Measurements from ENCODE around the gene GGCX. TPM values are rescaled to one million over a fixed set of nuclear protein-coding genes. Genes with fewer than 3 reads are reported as not detected.

Gene GGCX
- total and polyA plus RNA-seq, 2 donors (not counting 3 experiments of a cell fraction or from before 2014, with no cell fraction given), result 48.0 to 62.7 TPM

GRCh38 chr2:85516653-85517389 is 44.5 kb downstream of the GGCX start:
- intact Hi-C loops (cut with micrococcal nuclease) (no loop called here), dilution Hi-C loops (cut with MboI; ENCODE audit: extremely low pct_ligation_motif_present, low sequenced_read_pairs) (no loop called here)
- peak; percentile 79 for FAIRE-seq
- H2AFZ ChIP-seq (ENCODE audit: low read depth, low read length), result no peak overlapping the region
- H3K9ac ChIP-seq (replicated peaks; ENCODE audit: extremely low read depth, insufficient read depth, low read length), result no peak overlapping the region
- DNase-seq (ENCODE audit: low read depth, low spot score), result peak; percentile 53
- no peak overlapping the region for H3K4me3 ChIP-seq (replicated peaks in 1 of 3; ENCODE audit: insufficient read depth in 1 of 3, low read depth in 1 of 3, low read length in 3 of 3)
- ChIA-PET POLR2A (interaction anchor here (2.2 kb wide), 1 partner anchor 22 kb away, joined by 8 read pairs; the partner anchor contains the start of gene MAT2A), CTCF (interaction anchor here (0.9 kb wide), 1 partner anchor 71 kb away, joined by 3 read pairs; no protein-coding TSS in a partner anchor)
- no peak overlapping the region for H3K4me2 ChIP-seq (ENCODE audit: insufficient read depth, low read length)
- H3K27ac ChIP-seq (ENCODE audit: insufficient read depth, low read depth, low read length), result no peak overlapping the region
- TF ChIP-seq JUN (IDR thresholded peaks at IDR 0.05; ENCODE audit: borderline replicate concordance, insufficient read depth, insufficient read length, low read depth) (no peak), MAX (IDR thresholded peaks at IDR 0.05; ENCODE audit: insufficient read depth, insufficient read length) (no peak), POLR2AphosphoS5 (IDR thresholded peaks at IDR 0.05; ENCODE audit: insufficient read depth, low read depth, low read length) (peak; percentile 38), POLR2A (IDR thresholded peaks at IDR 0.05; ENCODE audit: low read depth, low read length) (no peak), CTCF (IDR thresholded peaks at IDR 0.05; ENCODE audit: extremely low read depth in 1 of 2, insufficient read depth in 1 of 2, low read depth in 1 of 2, low read length in 2 of 2) (no peak), FOS (IDR thresholded peaks at IDR 0.05; ENCODE audit: borderline replicate concordance, insufficient read depth, low read length) (peak; percentile 65), MYC (IDR thresholded peaks at IDR 0.05; ENCODE audit: low read depth, low read length) (no peak), GATA2 (IDR thresholded peaks at IDR 0.05; ENCODE audit: insufficient read depth, insufficient read length, low read depth, low read length) (peak; percentile 40), EZH2 (IDR thresholded peaks at IDR 0.05; ENCODE audit: borderline replicate concordance, low read depth, low read length, severe bottlenecking) (no peak)
- no peaks in the 10 kb centered on the region for H3K79me2 ChIP-seq (ENCODE audit: control insufficient read depth, insufficient read depth, low read length)
- no peaks in the 10 kb centered on the region for H4K20me1 ChIP-seq (replicated peaks; ENCODE audit: control insufficient read depth, extremely low read depth, insufficient read depth, low read length)
- H3K4me1 ChIP-seq (ENCODE audit: control insufficient read depth, extremely low read depth, insufficient read depth, low read length), result peaks cover 9% of the 10 kb centered on the region
- BruUV-seq (replicated peaks), result no TSS peak
- no peaks in the 10 kb centered on the region for H3K9me3 ChIP-seq (replicated peaks; ENCODE audit: control insufficient read depth, insufficient read depth, low read length)
- H3K36me3 ChIP-seq (ENCODE audit: control insufficient read depth in 2 of 2, extremely low read depth in 1 of 2, insufficient read depth in 2 of 2, low read length in 2 of 2), result no peaks in the 10 kb centered on the region
- no peaks in the 10 kb centered on the region for H3K27me3 ChIP-seq (ENCODE audit: control insufficient read depth in 2 of 2, insufficient read depth in 2 of 2, low read length in 2 of 2)
- no peaks in the 10 kb centered on the region for H3K9me1 ChIP-seq (replicated peaks; ENCODE audit: control insufficient read depth, extremely low read depth, insufficient read depth, low read length)
